GM18499 (cell line): ENCODE results near the gene IFT27.

Experiments
- ATAC-seq: cut with Tn5 transposase; IDR thresholded peaks from one replicate; pipeline ENCODE4 v1.9.1; 2021; ENCODE audit warnings: moderate number of reproducible peaks; ENCODE audit not compliant: insufficient read depth, unreplicated experiment

The IFT27 gene

DNA sequence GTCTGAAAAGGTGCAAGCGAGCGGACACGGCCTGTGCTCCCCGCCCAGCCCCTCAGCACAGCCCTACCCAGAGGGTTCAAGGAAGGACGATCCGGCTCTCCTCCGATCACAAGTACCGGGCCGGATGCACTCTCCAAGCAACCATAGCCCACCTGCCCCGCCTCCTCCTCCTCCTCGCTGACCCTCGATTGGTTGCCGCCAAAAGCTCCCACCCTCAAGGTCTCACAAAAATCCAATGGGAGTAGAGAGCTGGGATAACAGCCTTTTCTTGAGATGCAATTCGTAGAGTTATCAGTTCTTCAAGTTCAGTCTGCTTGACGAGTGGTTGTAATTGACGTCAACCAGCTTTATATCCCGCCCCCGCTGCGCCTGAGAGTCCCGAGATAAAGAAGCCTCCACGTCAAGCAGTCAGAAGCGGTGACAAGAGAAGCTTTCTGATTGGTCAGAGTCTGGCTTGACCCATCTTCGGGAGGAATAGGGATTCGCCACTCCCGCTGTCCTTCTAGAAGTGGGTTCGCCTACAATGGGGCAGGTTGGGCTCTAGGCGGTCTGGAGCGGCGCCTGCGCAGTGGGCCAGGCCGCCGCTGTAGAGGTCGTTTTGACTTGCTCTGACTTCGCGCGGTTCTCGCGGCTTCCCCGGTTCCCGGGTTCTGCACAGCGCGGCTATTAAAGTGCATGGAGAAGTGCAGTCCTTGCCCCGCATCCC is at the start of gene IFT27:
Gene IFT27, minus strand, starts transcription at position 156 of the 706 bp plus-strand sequence. CDS start 412 bp downstream, outside the sequence.
- ATAC-seq = peak; percentile 81

GRCh38 chr22:36824655-36825054 is 48.7 kb upstream of the IFT27 start:
- no peak for ATAC-seq

DNA sequence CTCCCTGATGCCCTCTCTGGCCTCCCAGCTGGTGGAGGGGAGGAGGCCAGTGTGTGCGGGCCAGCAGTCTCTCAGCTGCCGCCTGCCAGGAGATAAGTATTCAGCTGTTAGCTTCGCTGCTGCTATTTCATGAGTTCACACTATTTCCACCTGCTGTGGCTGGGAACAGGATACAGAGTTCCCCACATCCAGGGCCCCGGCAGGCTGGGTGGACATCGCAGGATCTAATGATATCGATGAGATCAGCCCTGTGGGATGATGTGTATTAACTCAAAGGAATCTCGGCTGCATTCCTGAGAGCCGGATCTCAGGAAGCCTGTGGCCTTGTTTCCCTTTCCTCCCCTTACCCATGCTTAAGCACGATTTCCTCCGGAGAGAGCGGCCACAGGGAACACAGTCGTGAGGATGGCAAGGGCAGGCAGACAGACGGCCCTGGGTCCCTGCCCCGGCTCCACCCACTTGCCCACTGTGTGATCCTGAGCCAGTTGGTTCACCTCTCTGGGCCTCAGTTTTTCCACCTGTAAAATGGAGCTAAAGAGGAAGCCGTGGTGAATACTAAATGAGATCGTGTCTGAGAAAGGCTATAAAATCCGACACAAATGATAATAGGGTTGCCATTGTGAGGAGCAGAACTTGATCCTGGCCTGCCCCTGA is 47.4 kb upstream of the IFT27 start:
- no peak for ATAC-seq

- no peak for ATAC-seq
Observed at GRCh38 chr22:36822581-36822980, 46.7 kb upstream of the IFT27 start.

DNA sequence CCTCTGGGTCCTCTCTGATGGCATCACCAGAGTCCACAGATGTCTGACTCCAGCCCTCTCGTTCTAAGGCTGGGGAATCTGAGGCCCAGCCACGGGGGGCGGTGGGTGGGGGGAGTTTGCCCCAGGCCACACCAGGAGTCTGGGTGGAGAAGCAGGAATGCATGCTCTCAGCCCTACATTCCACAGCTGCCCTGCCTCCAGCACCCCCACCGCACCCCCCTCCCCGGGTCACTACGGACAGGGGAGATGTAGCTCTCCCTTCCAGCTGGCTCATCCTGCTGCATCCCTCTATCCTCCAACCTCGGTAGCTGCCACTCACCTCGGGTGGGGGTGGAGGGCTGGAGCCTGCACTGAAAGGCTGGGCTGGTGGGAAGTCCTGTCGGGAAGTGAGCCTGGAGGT is 43.2 kb upstream of the IFT27 start:
- ATAC-seq = no peak

DNA sequence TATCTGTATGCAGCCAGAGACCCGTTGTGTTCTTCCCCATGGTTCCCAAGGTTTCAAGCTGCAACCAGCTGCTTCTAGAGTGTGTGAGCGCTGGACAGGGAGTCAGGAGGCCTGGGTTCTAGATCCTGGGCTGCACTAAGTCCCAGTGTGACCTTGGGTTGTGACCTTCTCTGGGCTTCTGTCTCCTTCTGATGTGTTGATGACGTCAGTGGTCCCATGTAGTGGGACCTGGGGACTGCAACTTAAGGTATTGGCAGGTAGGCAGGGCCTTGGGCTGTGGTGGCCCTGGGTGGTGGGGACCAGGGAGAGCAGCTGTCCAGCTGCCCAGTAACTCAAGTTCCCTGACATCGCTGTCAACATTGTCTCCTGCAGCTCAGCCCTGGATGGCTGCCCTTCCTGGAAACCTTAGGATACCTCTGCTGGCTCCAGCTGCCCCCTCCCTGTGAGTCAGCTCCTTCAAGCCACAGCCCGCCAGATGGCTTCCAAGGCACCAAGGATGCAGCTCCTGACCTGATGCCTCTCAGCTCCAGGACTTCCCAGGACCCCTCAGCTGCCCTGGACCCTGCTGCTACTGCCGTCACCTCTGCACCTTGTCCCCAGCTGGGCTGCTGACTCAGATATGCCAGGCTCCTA is 42.2 kb upstream of the IFT27 start:
- ATAC-seq = no peak

DNA sequence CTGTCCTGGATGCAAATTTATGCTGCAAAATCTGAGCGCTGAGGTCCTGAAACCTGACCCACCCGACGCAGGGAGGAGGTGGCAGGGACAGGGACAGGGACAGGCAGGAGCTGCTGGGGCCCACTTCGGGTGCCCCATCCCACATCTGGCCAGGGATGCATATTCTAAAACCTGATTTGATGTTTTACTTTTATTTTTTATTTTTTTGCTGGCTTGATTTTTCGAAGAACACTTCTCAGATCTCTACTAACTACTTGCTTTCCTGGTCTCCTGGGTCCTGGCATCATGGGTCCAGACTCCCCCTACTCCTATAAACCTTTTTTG is 41.6 kb upstream of the IFT27 start:
- no peak for ATAC-seq

GRCh38 chr22:36816636-36817524 is 41.0 kb upstream of the IFT27 start, which contains the start of gene PVALB:
TSS of gene PVALB (minus strand) at chr22:36817035. CDS start at chr22:36817005, 30 bp downstream.
- ATAC-seq = no peak

- no peak for ATAC-seq
Observed at GRCh38 chr22:36816339-36816635, 40.4 kb upstream of the IFT27 start.

GRCh38 chr22:36815558-36816338 is 39.8 kb upstream of the IFT27 start:
- no peak for ATAC-seq

GRCh38 chr22:36814801-36815200 is 38.9 kb upstream of the IFT27 start:
- ATAC-seq = no peak

GRCh38 chr22:36811094-36811800 is 35.3 kb upstream of the IFT27 start:
- ATAC-seq = no peak

DNA sequence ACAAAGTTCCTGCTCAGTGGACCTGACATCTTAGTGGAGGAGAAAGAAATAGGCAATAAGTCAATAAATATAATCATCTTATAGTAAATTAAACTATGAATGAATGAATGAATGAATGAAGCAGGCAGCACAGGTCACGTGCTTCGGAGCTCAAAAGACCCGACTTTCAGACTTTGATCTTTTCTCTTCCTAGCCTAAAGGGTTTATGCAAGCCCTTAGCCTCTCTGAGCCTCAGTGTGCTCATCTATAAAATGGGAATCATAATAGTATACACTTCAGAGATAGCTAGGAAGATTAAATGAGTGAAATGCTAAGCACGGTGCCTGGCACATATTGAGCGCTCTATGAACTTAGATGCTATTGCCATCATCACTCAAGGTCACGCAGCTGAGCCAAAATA is 33.4 kb upstream of the IFT27 start:
- ATAC-seq = no peak

- no peak for ATAC-seq
Observed at GRCh38 chr22:36808721-36809344, 32.9 kb upstream of the IFT27 start.

DNA sequence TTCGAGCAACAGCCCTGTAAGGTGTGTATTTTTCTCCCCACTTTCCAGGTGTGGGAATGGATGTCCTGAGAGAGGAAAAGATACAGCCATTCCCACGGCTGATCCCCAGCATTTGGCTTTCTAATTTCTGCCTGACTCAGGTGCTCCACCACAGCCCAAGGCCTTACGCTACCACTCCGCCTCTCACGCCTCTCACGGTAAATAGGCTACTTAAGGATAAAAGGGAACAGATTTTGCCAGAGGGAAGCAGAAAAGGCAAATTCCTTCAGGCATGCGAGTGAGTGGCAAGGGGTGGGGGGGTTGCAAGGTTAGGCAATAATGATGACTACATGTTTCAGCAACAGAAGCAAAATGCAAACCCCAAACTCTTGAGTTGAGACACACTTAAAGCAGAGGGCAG is 31.7 kb upstream of the IFT27 start:
- no peak for ATAC-seq

- ATAC-seq = no peak
Observed at GRCh38 chr22:36806835-36807234, 30.9 kb upstream of the IFT27 start.

DNA sequence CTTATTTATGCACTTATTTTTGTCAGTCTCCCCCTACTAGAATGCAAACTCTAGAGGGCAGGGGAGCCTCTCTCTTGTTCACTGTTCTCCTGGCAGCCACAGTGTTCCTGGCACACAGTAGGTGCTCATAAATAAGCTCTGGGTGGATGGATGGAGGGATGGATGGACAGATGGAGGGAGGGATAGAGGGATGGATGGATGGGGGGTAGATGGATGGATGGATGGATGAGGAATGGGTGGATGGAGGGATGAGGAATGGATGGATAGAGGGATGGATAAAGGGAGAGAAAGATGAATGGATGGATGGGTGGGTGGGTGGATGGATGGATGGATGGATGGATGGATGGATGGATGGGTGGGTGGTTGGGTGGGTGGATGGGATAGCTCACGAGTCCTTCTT is 27.4 kb upstream of the IFT27 start:
- ATAC-seq = no peak

GRCh38 chr22:36798674-36799066 is 22.8 kb upstream of the IFT27 start:
- ATAC-seq = no peak
